NT2/D1 (cell line): ENCODE data around the gene ARFGEF3.

Experiments used
- DNase-seq: peaks from one replicate; pipeline ENCODE4 v3.0.0-alpha.2; 2011; ENCODE audit warnings: low read depth, low spot score
- H3K27me3 ChIP-seq: 2 replicates; pipeline ENCODE4 v1.6.0; 2011; ENCODE audit warnings: mild to moderate bottlenecking; ENCODE audit not compliant: insufficient read length, insufficient read depth
- H3K36me3 ChIP-seq: 2 replicates; pipeline ENCODE4 v1.6.1; 2011; ENCODE audit warnings: mild to moderate bottlenecking, low read length, mixed read lengths; ENCODE audit not compliant: insufficient read depth, insufficient read length
- H3K4me1 ChIP-seq: 2 replicates; pipeline ENCODE4 v1.5.1; 2011; ENCODE audit not compliant: insufficient read depth, insufficient read length
- H3K4me3 ChIP-seq: 2 replicates; pipeline ENCODE4 v1.5.1; 2011; ENCODE audit warnings: low read depth; ENCODE audit not compliant: insufficient read length
- H3K9ac ChIP-seq: 2 replicates; pipeline ENCODE4 v1.6.0; 2011; ENCODE audit warnings: low read depth; ENCODE audit not compliant: insufficient read length
- H3K9me3 ChIP-seq: 2 replicates; pipeline ENCODE4 v1.5.1; 2011; ENCODE audit warnings: mild to moderate bottlenecking, low read length; ENCODE audit not compliant: insufficient read depth
- SUZ12 ChIP-seq: IDR thresholded peaks from 2 replicates; pipeline ENCODE4 v1.6.1; 2011; ENCODE audit not compliant: insufficient read length, insufficient read depth; ENCODE audit errors: extremely low read depth
- YY1 ChIP-seq: IDR thresholded peaks from 2 replicates; pipeline ENCODE4 v1.6.1; 2011; ENCODE audit not compliant: insufficient read length, insufficient read depth
- ZNF274 ChIP-seq: IDR thresholded peaks from 2 replicates; pipeline ENCODE4 v1.6.1; 2011; ENCODE audit warnings: mild to moderate bottlenecking, low read depth, low read length

The ARFGEF3 gene, protein sequence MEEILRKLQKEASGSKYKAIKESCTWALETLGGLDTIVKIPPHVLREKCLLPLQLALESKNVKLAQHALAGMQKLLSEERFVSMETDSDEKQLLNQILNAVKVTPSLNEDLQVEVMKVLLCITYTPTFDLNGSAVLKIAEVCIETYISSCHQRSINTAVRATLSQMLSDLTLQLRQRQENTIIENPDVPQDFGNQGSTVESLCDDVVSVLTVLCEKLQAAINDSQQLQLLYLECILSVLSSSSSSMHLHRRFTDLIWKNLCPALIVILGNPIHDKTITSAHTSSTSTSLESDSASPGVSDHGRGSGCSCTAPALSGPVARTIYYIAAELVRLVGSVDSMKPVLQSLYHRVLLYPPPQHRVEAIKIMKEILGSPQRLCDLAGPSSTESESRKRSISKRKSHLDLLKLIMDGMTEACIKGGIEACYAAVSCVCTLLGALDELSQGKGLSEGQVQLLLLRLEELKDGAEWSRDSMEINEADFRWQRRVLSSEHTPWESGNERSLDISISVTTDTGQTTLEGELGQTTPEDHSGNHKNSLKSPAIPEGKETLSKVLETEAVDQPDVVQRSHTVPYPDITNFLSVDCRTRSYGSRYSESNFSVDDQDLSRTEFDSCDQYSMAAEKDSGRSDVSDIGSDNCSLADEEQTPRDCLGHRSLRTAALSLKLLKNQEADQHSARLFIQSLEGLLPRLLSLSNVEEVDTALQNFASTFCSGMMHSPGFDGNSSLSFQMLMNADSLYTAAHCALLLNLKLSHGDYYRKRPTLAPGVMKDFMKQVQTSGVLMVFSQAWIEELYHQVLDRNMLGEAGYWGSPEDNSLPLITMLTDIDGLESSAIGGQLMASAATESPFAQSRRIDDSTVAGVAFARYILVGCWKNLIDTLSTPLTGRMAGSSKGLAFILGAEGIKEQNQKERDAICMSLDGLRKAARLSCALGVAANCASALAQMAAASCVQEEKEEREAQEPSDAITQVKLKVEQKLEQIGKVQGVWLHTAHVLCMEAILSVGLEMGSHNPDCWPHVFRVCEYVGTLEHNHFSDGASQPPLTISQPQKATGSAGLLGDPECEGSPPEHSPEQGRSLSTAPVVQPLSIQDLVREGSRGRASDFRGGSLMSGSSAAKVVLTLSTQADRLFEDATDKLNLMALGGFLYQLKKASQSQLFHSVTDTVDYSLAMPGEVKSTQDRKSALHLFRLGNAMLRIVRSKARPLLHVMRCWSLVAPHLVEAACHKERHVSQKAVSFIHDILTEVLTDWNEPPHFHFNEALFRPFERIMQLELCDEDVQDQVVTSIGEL (N-terminal part only)

DNA sequence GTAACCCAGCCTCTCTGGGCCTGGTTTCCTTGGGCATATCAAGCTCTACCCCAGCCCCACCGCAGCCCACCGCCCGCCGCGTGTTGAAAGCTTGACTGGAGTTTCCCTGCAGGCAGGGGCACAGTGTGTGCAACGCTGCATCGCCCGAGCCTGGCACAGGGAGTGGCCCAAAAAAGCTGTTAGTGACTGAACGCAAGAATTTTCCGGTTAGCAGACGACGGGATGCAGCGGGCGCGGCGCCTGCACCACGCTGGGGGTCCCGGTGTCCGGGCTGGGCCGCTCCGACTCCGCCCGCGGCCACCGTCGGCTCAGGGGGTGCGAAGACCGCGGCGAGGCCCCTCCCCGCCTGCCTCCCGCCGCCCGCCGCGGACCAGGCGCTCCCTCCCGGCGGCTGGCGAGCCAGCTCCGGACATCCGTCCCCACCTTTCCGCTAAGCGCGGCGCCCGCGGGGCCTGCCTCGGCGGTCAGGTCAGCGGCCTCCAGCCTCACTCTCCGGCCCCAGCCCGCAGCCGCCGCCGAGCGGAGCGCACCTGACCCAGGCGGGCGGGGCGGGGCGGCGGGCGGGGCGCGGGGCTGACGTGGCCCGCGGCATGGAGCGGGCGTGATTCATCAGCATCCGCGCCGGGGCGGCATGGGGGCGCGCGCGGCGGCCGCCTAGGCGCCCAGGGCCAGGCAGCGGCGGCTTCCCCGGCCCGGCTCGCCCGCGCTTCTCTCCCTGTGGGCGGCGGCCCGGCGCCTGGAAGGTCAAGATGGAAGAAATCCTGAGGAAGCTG is at the start of gene ARFGEF3:
TSS of gene ARFGEF3 (plus strand) at position 602 of the 773 bp plus-strand sequence. CDS start at position 750, 148 bp downstream.
- Histone ChIP-seq H3K27me3 (peaks cover 56% of the 10 kb centered on the region), H3K4me3 (peak within 1 kb of the TSS; percentile 65)
- no peak for DNase-seq

DNA sequence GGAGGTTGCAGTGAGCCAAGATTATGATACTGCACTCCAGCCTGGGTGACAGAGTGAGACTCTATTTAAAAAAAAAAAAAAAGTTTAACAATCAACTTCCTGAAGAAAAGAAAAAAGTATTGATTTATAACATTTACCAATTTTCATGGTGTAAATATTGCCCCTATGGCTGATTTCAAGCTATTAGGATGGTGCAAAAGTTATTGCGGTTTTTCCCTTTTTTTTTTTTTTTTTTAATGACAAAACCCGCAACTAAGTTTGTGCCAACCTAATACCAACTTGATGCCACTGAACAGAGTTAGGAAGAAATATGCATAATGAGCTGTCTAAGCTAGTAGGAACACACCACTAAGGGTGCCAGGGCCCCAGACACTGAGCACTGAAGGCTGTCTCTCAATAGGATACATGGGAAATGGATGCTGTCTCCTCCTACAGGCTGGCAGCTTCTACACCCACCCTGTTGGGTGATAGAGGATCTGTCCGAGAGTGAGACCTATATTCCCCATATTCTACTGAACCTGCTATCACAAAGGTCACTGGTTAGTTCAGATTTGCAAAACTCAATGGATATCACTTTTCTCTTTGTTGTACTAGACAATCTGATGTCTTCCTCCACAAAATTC is 48.0 kb upstream of the ARFGEF3 start:
- no peaks in the 10 kb centered on the region for H3K36me3 ChIP-seq
- H3K4me1 ChIP-seq, result no peaks in the 10 kb centered on the region
- TF ChIP-seq ZNF274 (no peak), SUZ12 (no peak), YY1 (no peak)
- H3K9ac ChIP-seq, result no peak overlapping the region
- peaks cover 4% of the 10 kb centered on the region for H3K27me3 ChIP-seq
- H3K4me3 ChIP-seq, result no peak overlapping the region
- DNase-seq, result no peak
- no peaks in the 10 kb centered on the region for H3K9me3 ChIP-seq

More for the DNA sequence above, at the start of gene ARFGEF3:
- TF ChIP-seq SUZ12 (no peak), YY1 (no peak), ZNF274 (no peak)
- H3K36me3 ChIP-seq, result no peaks in the 10 kb centered on the region
- peak within 1 kb of the TSS; percentile 54 for H3K9ac ChIP-seq
- H3K9me3 ChIP-seq, result no peaks in the 10 kb centered on the region
- H3K4me1 ChIP-seq, result peaks cover 3% of the 10 kb centered on the region

DNA sequence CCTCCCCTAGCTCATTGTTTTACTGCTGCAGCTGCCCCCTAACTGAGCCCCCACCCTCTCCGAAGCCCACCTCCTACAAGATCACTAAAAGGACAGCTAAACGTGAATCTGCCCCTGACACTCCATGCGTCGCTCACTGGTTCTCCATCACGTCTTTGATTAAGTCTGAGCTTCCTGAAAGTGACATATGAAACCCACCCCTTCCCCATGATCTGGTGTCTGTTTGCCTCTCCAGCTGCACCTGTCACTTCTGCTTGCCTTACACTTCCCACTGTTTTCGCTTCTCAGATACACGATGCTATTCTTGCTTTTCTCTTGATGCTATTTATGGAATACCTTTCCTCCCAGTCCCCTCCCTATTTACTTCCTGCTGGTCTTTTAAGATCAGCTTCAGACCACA is 46.5 kb upstream of the ARFGEF3 start:
- no peak overlapping the region for H3K4me3 ChIP-seq
- H3K36me3 ChIP-seq, result no peaks in the 10 kb centered on the region
- no peaks in the 10 kb centered on the region for H3K27me3 ChIP-seq
- no peak for TF ChIP-seq SUZ12
- no peak for TF ChIP-seq ZNF274
- TF ChIP-seq YY1, result no peak
- no peak overlapping the region for H3K9ac ChIP-seq
- no peaks in the 10 kb centered on the region for H3K9me3 ChIP-seq
- no peaks in the 10 kb centered on the region for H3K4me1 ChIP-seq
- no peak for DNase-seq

DNA sequence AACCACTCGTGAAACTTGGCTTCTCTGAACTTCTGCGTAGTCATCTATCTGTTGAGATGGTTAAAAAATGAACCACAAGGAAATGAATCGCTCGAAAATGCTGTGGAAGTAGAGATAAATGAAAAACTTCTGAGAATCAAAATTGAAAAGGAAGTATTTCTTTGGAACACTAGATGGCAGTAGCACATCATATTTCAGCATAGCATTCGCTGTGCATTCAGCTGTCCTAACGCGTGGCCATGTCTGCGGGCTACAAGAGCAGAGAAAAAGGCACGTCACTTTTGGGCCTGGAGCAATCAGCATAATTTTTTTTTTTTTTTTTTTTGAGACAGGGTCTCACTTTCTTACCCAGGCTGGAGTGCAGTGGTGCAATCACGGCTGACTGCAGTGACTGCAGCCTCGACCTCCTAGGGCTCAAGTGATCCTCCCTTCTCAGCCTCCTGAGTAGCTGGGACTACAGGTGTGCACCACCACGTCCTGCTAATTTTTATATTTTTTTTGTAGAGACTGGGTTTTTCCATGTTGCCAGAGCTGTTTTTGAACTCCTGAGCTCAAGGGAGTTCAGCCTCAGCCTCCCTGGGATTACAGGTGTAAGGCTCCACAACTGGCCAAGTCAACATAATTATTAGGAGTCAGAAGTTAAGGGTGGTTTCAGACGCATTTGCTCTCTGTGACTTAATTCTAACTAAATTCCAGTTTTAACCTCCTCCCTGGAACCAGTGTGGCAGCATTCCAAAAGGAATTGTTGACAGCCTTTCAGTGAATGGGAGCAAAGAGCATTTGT is 45.7 kb upstream of the ARFGEF3 start:
- Histone ChIP-seq H3K4me1 (no peaks in the 10 kb centered on the region), H3K27me3 (no peaks in the 10 kb centered on the region), H3K9me3 (no peaks in the 10 kb centered on the region), H3K4me3 (no peak overlapping the region), H3K36me3 (no peaks in the 10 kb centered on the region), H3K9ac (no peak overlapping the region)
- DNase-seq, result peak; percentile 43
- no peak for TF ChIP-seq SUZ12
- TF ChIP-seq ZNF274, result no peak
- no peak for TF ChIP-seq YY1

DNA sequence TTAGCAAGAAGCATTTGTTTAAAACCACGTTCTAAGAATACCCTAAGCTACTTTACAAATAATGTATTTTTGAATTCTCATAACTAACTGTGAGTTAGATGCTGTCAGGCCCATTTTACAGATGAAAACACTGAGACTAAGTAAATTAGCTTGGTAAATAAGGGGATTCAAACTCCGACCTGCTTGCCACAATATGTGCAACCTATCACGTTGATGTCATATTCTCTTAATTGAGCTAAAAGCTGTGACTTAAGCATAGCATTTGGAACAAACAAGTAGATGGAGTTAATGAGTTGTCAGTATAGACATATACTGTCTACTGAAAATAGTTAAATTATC is 45.1 kb upstream of the ARFGEF3 start:
- Histone ChIP-seq H3K27me3 (no peaks in the 10 kb centered on the region), H3K9ac (no peak overlapping the region), H3K36me3 (no peaks in the 10 kb centered on the region), H3K9me3 (no peaks in the 10 kb centered on the region), H3K4me1 (no peaks in the 10 kb centered on the region), H3K4me3 (no peak overlapping the region)
- TF ChIP-seq YY1 (no peak), ZNF274 (no peak), SUZ12 (no peak)
- no peak for DNase-seq
